Measurements from ENCODE around the gene FNDC4.
"Not testable (repeated sequence)": the region's sequence is repeated elsewhere in the genome, so short reads cannot be mapped to it uniquely, and the experiment has no call there.

The FNDC4 gene

GRCh38 chr2:27494944-27495554, at the start of gene FNDC4:
Gene FNDC4, minus strand, starts transcription at chr2:27495200. Its CDS starts 521 bp downstream, at chr2:27494679.
- peak; percentile 76 for DNase-seq (ENCODE audit: low spot score)

- DNase-seq (ENCODE audit: low spot score), result no peak
These were observed 49.3 kb upstream of the FNDC4 start for GRCh38 chr2:27544143-27544821.

- not testable (repeated sequence) for DNase-seq (ENCODE audit: low spot score)
These were observed 44.6 kb upstream of the FNDC4 start for GRCh38 chr2:27539649-27540048.

GRCh38 chr2:27538839-27539450, 43.9 kb upstream of the FNDC4 start:
- not testable (repeated sequence) for DNase-seq (ENCODE audit: low spot score)

- no peak for DNase-seq (ENCODE audit: low spot score)
These were observed 42.3 kb upstream of the FNDC4 start for GRCh38 chr2:27537287-27537686.

- DNase-seq (ENCODE audit: low spot score), result no peak
These were observed 37.0 kb upstream of the FNDC4 start for GRCh38 chr2:27531983-27532382.

GRCh38 chr2:27527182-27527581, 32.2 kb upstream of the FNDC4 start:
- DNase-seq (ENCODE audit: low spot score), result no peak

- DNase-seq (ENCODE audit: low spot score), result no peak
These were observed 27.5 kb upstream of the FNDC4 start for GRCh38 chr2:27522400-27522945.

- no peak for DNase-seq (ENCODE audit: low spot score)
These were observed 25.3 kb upstream of the FNDC4 start for GRCh38 chr2:27520316-27520715.

GRCh38 chr2:27518782-27519113, 23.7 kb upstream of the FNDC4 start:
- no peak for DNase-seq (ENCODE audit: low spot score)

- DNase-seq (ENCODE audit: low spot score), result no peak
These were observed 23.2 kb upstream of the FNDC4 start for GRCh38 chr2:27518113-27518781.

GRCh38 chr2:27509326-27509725, 14.3 kb upstream of the FNDC4 start:
- no peak for DNase-seq (ENCODE audit: low spot score)

- DNase-seq (ENCODE audit: low spot score), result no peak
These were observed 12.3 kb upstream of the FNDC4 start for GRCh38 chr2:27507293-27507692.

GRCh38 chr2:27506587-27506986, 11.6 kb upstream of the FNDC4 start:
- no peak for DNase-seq (ENCODE audit: low spot score)

GRCh38 chr2:27502142-27502541, 7.1 kb upstream of the FNDC4 start:
- no peak for DNase-seq (ENCODE audit: low spot score)

GRCh38 chr2:27501042-27501441, 6.0 kb upstream of the FNDC4 start:
- DNase-seq (ENCODE audit: low spot score), result no peak

- DNase-seq (ENCODE audit: low spot score), result no peak
These were observed 4.0 kb upstream of the FNDC4 start for GRCh38 chr2:27498975-27499374.

GRCh38 chr2:27497288-27497627, 2.3 kb upstream of the FNDC4 start:
- DNase-seq (ENCODE audit: low spot score), result no peak

- peak; percentile 46 for DNase-seq (ENCODE audit: low spot score)
These were observed 1.6 kb upstream of the FNDC4 start, which contains the start of gene GCKR for GRCh38 chr2:27496357-27497287. Gene GCKR, plus strand, starts transcription at chr2:27496839. Its CDS starts 66 bp downstream, at chr2:27496905.

GRCh38 chr2:27495840-27496356, 898 bp upstream of the FNDC4 start:
- no peak for DNase-seq (ENCODE audit: low spot score)

- peak; percentile 45 for DNase-seq (ENCODE audit: low spot score)
These were observed 586 bp downstream of the FNDC4 start for GRCh38 chr2:27494284-27494943.
